G401.6 (cell line): ENCODE data around the gene SLC25A46.
A peak's percentile ranks its signal among the peaks of the same experiment; 100 is the strongest.
"Not testable (repeated sequence)": the region's sequence is repeated elsewhere in the genome, so short reads cannot be mapped to it uniquely, and the experiment has no call there.

Experiments used
- FAIRE-seq: peaks from 2 replicates; lab custom pipeline; 2012; peaks lifted over from hg19 to GRCh38; lab: Jason Lieb, UNC

Gene SLC25A46

DNA sequence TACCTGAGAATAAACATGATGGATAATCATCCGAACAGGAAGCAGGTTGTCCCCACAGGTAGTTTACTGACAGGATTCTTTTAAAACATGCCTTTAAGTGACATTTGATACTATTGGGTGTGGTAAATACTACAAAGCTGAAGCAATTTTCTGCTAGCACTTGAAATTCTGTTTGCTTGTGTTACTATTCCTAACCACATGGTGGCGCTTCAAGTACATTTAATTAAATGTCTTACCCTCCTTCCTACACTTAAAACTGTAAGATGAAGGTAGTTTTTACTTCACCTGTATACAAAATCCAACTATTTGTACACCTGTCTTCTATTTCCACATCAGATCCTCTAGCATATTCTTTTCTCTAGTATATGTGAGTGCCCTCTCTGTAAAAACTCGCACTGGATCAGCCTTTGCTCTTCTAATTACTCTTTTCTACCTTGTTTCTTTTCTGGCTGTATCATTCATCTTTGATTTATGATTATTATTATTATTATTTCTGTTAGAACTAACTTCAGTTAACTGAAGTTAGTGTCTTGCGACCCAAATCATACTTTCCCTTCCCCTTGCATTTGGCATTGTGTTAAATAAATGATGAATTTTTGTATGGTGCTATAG lies 18.4 kb downstream of the SLC25A46 start:
- FAIRE-seq, result peak; percentile 95

DNA sequence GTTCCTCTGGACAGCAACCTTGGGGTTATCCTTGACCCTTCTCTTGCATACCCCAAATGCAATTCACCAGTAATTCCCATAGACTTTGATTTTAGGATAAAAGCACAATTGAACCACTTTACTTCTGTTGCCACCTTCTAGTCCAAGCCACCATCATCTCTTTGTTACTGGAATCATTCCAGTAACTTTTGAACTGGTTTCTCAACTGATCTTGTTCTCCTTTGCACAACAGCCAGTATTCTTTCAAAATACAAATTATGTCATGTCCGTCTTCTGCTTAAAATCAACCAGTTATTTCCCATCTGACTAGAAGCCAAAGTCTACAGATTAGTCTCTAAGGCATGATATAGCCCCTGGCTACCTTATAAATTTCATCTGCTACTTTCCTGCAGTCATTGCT lies 21.4 kb downstream of the SLC25A46 start:
- no peak for FAIRE-seq

DNA sequence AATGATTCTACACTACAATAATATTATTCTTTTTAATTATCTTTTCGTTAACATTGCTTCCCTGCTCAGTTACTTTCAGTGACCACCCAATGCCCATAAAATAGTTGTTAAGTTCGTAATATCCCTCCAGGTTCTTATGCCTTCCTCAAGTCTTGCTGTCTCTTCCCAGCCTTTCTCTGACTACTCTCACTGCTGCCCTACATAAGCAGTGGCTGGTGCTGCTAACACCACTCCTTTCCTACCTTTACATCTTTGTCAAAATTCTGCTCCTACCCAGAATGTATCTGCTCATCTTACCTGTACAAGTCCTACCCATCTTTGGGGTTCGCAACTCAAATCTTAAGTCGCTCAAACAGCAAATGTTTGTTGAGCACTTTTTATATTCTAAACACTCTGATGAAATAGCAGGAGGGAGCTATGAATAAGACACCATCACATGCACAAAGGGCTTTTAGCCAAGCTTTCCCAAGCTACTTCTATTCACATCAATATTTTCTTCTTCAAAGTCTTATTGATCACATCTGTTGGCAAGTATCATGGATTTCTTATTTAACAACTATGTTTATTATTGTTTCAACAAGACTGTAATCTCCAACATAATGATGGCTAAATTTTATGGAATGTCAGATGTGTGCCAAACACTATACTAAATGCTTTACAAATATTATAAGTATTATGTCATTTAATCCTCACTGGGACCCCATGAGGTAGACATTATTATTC lies 29.5 kb downstream of the SLC25A46 start:
- FAIRE-seq, result no peak

DNA sequence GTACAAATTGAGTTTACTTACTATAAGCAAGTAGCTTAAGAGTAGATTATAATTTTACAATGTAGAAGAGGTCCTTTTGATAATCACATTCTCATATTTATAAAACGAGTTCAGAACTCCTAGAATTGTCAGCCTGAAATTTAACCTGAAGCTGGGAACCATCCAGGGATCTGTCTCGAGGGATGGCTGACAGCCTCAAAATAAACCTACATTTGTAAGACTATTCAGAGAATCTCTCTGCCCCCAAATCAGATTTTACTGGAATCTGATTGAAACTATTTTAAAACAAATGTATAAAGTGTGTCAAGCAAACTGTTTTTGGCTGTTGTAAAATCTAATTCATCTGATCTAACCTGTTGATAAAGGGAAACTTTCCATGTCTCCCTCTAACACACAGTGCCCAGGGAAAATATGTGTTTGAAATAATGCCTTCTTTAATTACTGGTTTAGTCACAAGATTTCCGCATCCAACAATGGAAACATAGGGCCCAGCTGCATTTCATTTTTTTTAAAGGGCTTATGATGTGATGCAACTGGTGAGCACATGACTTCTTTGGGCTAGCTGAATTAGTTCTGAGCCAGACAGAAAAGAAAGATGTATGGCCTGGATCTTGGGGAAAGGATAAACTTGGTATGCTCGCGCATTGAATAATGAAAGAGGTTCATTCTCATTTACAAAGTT lies 30.3 kb downstream of the SLC25A46 start:
- FAIRE-seq, result no peak

DNA sequence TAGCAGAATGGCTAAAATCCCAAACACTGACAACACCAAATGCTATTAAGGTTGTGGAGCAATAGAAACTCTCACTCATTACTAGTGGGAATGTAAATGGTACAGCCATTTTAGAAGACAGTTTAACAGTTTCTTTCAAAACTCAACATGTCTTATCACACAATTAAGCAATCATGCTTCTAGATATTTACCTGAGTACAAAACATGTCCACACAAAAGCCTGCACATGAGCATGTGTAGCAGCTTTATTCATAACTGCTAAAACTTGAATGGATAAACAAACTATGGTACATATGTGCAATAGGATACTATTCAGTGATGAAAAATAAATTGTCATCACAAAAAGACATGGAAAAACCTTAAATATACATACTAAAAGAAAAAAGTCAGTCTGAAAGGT lies 31.5 kb downstream of the SLC25A46 start:
- no peak for FAIRE-seq

DNA sequence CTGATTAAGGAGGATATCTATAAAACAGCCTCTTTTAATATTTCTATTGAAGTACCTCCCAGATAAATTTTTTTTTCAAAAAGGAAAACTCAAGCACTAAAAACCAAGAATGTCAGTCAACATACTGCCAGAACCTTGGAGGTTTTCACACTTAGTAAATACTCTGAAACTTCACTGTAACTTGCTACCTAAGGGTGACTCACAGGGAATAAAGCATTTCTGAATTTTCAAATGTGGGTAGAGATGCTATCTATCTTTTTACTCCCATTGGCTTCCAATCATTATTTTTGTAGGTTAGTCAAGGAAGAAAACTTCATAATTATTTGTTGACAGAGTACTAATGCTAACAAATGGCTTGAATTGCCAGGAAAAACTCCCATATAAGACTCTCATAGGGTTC lies 46.1 kb downstream of the SLC25A46 start:
- no peak for FAIRE-seq

DNA sequence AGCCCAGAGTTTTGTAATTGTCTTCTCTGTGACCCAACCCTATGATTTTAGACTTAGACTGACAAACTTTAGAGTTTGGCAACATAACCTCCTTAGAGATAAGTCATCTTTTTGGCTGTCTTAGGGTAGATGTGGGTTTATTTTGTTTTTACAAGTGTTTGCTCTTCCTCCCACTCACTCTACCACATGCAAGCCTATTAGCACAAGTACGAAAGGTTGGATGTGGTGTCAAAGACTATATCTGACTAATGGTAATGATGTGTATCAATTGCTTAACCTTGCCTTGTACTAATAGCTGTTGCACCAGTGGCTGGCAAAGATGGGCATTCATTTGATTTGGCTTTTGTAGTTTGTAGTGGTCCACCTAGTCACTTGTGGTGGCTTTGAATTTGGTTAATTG lies 46.5 kb downstream of the SLC25A46 start:
- no peak for FAIRE-seq

DNA sequence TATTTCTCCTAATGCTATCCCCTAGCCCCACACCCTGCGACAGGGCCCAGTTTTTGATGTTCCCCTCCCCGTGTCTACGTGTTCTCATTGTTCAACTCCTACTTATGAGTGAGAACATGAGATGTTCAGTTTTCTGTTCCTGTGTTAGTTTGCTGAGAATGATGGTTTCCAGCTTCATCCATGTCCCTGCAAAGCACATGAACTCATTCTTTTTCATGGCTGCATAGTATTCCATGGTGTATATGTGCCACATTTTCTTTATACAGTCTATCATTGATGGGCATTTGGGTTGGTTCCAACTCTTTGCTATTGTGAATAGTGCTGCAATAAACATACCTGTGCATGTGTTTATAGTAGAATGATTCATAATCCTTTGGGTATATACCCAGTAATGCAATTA lies 49.2 kb downstream of the SLC25A46 start:
- not testable (repeated sequence) for FAIRE-seq

DNA sequence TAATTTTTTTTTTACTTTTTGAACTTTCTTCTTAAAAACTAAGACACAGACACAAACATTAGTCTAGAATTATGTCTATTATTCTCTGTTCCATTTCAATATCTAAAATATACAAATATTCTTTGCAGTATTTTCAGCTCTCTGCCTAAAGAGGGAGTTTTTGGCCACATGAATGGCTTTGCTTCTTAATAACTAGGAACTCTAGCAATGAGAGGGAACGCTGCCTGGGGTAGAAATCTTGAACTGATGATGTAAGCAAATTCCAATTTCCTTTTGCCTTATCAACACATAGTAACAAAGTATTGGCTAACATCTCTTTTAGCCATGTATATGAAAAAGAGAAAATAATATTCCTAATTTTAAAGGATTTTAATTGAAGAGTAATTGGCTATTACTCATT lies 51.9 kb downstream of the SLC25A46 start:
- no peak for FAIRE-seq

DNA sequence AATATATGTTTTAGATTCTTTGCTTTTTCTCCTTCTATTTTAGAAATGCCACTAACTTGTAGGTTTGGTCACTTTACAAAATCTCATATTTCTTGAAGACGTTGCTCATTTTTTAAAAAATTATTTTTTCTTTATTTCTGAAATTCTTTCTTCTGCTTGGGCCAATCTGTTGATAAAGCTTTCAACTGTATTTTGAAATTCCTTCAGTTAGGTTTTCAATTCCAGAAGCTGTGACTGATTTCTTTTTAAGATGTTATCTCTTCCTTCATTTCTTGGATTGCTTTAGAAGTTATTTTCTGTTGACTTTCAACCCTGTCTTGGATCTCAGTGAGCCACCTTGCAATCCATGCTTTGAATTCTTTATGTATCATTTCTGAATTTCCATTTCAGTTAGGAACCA lies 64.2 kb downstream of the SLC25A46 start:
- no peak for FAIRE-seq

DNA sequence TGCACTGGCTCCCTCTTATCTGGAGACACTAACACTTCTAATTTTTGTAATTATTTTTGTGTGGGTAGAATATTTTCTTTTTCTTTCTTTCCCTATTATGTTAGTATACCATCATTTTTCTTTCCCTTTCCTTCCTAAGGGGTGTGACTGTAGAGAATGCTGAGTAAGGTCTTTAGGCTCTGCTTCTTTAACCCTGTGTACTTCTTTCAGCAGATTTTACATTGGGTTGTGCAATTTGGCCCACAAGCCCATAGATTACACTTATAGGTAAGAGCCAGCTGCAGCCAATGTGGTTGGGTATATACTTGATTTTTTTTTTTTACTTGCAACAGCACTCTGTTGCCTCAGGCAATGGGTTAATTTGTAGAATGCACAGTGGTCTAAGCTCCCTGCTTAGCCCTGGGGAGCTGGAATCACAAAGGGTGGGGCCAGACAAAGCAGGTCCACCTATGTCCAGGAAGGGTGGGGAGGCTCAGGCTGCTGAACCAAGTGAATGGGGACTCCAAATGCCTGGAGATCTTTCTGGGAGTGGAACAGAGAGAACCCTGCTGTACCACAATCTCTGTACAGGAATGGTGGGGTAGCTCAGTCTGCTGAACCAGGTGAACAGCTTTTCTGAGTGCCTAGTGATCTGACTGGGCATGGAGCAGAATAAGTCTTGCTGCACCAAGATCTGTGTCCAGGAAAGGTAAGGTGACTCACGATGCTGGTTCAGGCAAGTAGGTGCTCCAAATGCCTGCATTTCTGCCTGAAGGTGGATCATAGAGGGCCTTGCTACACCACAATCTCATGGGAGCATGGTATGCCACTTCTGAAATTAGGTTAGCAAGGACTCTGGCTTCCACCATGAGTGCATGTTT lies 64.9 kb downstream of the SLC25A46 start:
- no peak for FAIRE-seq

DNA sequence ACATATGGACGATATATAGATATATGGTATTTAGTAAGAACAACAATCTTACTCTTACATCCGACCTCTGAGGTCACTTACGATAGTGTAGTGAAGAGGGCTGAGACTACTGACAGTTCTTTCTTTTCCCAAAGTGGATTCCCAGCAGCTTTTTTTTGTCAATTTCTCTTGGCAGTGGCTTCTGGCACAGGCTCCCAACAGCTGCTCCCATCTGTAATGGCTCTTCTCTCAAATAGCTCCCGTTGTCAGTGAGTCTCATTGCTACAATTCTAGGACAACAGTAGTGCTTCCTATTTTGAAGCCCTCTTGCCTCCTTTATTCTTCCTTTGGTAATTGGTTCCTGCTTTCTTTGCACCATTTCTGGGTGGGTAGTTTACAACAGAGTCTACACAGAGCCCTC lies 68.4 kb downstream of the SLC25A46 start:
- FAIRE-seq, result no peak

DNA sequence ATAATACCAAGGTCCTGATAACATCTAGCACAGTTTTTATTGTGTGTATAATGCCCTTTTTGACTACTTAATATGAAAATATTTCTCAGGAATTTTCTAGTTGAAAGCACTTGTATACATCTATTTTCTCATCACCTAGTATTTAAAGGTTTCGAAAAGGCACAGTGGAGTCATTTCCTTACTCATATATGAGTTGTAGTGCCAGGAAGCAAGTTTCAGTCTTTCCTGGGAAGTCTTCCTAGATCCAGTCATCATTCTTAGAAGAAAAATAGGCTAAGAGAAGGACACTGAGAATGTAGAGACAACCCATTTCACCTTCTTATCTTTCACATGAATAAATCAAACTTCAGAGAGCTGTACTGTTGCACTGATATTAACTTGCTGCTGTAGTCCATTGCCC lies 70.2 kb downstream of the SLC25A46 start:
- no peak for FAIRE-seq
